Neutrophil (primary cell): ENCODE data around the gene RIMBP2.

Experiments used
- H3K27ac ChIP-seq: fragments of 200-600 bp; sonication (generic); 2 replicates; pipeline ENCODE4 v1.5.1; 2016; ENCODE audit warnings: mild to moderate bottlenecking, moderate library complexity
- H3K27me3 ChIP-seq: fragments of 200-600 bp; sonication (generic); 2 replicates; pipeline ENCODE4 v1.6.0; 2016; ENCODE audit warnings: mild to moderate bottlenecking
- H3K36me3 ChIP-seq: fragments of 200-600 bp; sonication (generic); 2 replicates; pipeline ENCODE4 v1.5.1; 2017
- H3K4me1 ChIP-seq, 2 experiments: fragments of 200-600 bp in 1 of 2; sonication (generic) in 1 of 2; 1 replicate in 1 of 2; 2 replicates in 1 of 2; pipeline versions ENCODE4 v1.5.1 to v1.6.1; 2013 to 2016; ENCODE audit warnings: low read depth in 1 of 2, low read length in 1 of 2, mild to moderate bottlenecking in 1 of 2, moderate library complexity in 1 of 2; ENCODE audit not compliant: control insufficient read depth in 1 of 2, insufficient read depth in 1 of 2
- H3K4me3 ChIP-seq, 2 experiments: fragments of 200-600 bp in 1 of 2; sonication (generic) in 1 of 2; 1 replicate in 1 of 2; 2 replicates in 1 of 2; pipeline ENCODE4 v1.5.1; 2013 to 2016; ENCODE audit warnings: low read depth in 1 of 2, low read length in 1 of 2, mild to moderate bottlenecking in 1 of 2, moderate library complexity in 1 of 2
- H3K9me3 ChIP-seq: fragments of 200-600 bp; sonication (generic); 2 replicates; pipeline ENCODE4 v1.5.1; 2016
- TF ChIP-seq, protein P1 (sequence below): fragments of 200-600 bp; sonication (generic); IDR thresholded peaks from 2 replicates; pipeline ENCODE4 v1.5.1; 2016; ENCODE audit warnings: antibody characterized with exemption

The RIMBP2 gene

DNA sequence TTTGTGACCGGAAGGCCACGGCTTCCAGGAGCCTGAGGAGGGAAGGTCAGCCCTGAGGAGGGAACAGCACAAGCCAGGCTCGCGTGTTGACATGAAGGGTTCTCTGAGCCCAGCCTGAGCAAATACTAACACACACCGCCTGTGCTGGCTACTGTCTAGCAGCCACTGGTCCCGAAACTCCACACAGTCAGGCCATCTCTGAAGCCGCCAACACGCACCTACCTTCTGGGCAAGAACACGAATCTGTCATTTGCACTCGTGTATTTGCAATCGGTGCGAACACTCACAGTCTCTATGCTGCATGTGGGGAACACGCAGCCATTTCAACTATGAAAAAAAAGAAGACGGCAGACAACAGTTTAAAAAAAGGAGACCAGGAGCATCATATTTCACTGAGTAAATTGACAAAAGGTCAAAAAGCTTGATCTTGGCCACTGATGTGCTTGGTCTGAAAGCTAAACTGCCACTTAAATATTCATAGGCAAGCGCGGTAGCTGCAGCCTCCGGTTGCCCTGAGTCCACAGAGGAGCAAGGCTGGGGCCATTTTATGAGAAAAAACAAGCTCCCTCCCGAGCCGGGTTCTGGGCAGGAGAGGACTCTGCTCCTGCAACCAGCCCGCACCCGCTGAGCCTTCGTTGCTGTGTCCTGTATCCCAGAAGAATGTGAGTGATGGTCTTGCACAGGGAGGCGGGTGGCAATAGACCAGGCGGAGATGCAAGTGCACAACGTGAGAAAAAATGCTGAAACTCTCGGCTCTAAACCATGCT lies 57.8 kb downstream of the RIMBP2 start:
- no peak overlapping the region for H3K4me3 ChIP-seq
- no peak overlapping the region for H3K27ac ChIP-seq
- no peaks in the 10 kb centered on the region for H3K27me3 ChIP-seq
- H3K4me1 ChIP-seq: no peaks in the 10 kb centered on the region
- no peaks in the 10 kb centered on the region for H3K9me3 ChIP-seq
- TF ChIP-seq, protein P1, sequence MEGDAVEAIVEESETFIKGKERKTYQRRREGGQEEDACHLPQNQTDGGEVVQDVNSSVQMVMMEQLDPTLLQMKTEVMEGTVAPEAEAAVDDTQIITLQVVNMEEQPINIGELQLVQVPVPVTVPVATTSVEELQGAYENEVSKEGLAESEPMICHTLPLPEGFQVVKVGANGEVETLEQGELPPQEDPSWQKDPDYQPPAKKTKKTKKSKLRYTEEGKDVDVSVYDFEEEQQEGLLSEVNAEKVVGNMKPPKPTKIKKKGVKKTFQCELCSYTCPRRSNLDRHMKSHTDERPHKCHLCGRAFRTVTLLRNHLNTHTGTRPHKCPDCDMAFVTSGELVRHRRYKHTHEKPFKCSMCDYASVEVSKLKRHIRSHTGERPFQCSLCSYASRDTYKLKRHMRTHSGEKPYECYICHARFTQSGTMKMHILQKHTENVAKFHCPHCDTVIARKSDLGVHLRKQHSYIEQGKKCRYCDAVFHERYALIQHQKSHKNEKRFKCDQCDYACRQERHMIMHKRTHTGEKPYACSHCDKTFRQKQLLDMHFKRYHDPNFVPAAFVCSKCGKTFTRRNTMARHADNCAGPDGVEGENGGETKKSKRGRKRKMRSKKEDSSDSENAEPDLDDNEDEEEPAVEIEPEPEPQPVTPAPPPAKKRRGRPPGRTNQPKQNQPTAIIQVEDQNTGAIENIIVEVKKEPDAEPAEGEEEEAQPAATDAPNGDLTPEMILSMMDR: no peak
- H3K36me3 ChIP-seq: no peaks in the 10 kb centered on the region

DNA sequence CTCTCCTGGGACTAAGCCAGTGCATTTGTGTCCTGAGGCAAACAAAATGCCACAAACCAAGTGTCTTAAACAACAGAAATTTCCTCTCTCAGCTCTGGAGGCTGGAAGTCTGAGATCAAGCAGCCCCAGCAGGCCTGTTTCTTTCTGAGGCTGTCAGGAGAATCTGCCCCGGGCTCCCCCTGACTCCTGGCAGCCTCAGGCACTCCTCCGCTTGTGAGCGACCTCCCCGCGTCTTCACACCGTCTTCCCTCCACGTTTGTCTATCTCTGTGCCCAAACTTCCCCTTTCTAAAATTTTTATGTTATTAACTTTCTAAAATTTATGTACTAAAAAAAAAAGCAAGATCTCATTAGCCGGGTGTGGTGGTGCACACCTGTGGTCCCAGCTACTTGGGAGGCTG lies 59.7 kb downstream of the RIMBP2 start:
- TF ChIP-seq, protein P1: no peak
- H3K27me3 ChIP-seq: no peaks in the 10 kb centered on the region
- no peak overlapping the region for H3K27ac ChIP-seq
- no peaks in the 10 kb centered on the region for H3K4me1 ChIP-seq
- no peak overlapping the region for H3K4me3 ChIP-seq
- no peaks in the 10 kb centered on the region for H3K9me3 ChIP-seq
- H3K36me3 ChIP-seq: no peaks in the 10 kb centered on the region

DNA sequence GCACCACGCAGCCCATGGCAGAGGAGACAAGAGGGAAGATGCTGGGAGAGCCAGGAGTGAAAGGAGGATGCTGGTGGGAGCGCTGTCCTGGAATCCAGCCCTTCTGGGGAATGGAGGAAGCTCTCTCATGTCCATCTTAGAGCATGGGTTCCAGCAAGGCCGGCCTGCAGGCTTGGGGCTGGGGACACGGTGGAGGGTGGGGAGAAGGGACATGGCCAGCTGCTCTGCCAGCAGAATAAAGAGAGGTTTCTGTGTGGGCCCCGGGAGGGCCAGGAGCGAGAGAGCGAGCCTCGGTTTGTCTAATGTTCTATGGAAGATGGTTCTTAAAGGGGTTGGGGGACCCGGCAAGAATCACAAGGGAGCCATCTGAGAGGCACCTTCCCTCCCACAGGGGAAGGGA lies 60.2 kb downstream of the RIMBP2 start:
- Histone ChIP-seq H3K9me3 (no peaks in the 10 kb centered on the region), H3K27me3 (no peaks in the 10 kb centered on the region), H3K4me3 (no peak overlapping the region), H3K4me1 (no peaks in the 10 kb centered on the region), H3K36me3 (no peaks in the 10 kb centered on the region), H3K27ac (no peak overlapping the region)
- TF ChIP-seq, protein P1: no peak

DNA sequence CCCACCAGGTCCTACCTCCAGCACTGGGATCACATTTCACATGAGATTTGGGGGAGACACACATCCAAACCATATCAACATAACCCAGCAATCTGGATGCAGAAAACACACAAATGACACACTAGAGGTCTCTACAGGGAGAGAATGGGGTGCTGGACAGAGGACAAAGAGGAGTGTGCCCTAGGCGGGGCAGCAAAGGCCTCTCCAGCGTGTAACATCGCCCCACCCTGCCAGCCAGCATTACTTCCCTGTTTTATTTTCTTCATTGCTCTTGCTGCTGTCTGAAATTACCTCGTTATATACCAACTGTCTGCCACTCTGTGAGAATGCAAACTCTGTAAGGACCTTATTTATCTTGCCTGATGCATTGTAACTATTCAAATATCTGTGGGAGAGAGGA lies 61.1 kb downstream of the RIMBP2 start:
- H3K36me3 ChIP-seq: no peaks in the 10 kb centered on the region
- no peak overlapping the region for H3K27ac ChIP-seq
- H3K4me1 ChIP-seq: no peaks in the 10 kb centered on the region
- H3K27me3 ChIP-seq: no peaks in the 10 kb centered on the region
- TF ChIP-seq, protein P1: no peak
- no peak overlapping the region for H3K4me3 ChIP-seq
- H3K9me3 ChIP-seq: no peaks in the 10 kb centered on the region

DNA sequence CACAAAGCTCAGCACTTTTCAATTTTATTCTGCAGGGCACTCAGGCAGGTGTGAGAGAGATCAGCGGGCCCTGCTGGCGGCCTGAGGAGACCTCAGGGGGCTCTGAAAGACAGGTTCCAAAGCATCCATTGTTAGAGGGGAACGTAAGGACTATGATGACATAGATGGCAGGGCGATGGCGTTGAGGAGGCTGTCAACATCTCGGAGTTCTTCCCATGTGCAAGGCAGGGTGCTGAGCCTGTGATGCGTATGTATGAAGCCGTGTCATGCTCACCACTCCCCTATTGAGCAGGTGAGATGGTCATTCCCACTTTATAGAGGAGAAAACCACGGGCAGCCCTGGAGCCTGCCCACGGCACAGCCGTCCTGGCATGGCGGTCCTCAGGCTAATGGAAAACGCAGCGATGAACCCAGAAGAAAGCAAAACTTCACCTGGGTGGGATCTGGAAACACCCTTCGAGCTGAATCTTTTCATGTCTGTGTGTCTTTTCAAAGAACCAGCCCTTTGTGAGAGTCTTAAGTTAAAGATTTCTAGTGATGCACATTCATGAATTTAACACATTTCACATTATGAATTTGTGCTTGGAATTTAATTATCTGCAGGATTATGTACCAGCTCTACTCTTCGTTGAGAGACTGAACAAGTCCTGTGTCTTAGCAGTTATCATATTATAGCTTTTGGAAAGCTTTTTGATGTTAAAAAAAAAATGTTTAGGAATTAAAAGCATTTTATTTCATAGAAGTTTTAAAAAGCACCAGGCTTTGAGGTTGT lies 64.7 kb downstream of the RIMBP2 start:
- Histone ChIP-seq H3K4me1 (no peaks in the 10 kb centered on the region), H3K36me3 (no peaks in the 10 kb centered on the region), H3K27me3 (no peaks in the 10 kb centered on the region), H3K4me3 (no peak overlapping the region), H3K9me3 (no peaks in the 10 kb centered on the region), H3K27ac (no peak overlapping the region)
- TF ChIP-seq, protein P1: no peak
